GM12878 (cell line): ENCODE data around the gene SEMA4G. TPM values are rescaled to one million over a fixed set of nuclear protein-coding genes. Genes with fewer than 3 reads are reported as not detected.

Source experiments
- ATAC-seq: fragments of 200-7000 bp; cut with Tn5 transposase; 3 replicates; pipeline ENCODE4 v1.9.1; 2020; ENCODE audit warnings: mild to moderate bottlenecking, moderate library complexity
- BruUV-seq: library from RNA; stranded (reverse); fragments of 400-500 nt; replicated peaks from 2 replicates; lab custom pipeline; 2021; lab: Mats Ljungman, UMichigan
- CTCF ChIA-PET: fragments of 300-600 bp; sonication (Branson Sonifier 250); formaldehyde crosslinking; extraction: SDS; loops from one replicate; lab custom pipeline; 2021; ENCODE audit warnings: inconsistent platforms; lab: Yijun Ruan, JAX
- POLR2A ChIA-PET: fragments of 350-600 bp; formaldehyde crosslinking; extraction: SDS; loops from one replicate; lab custom pipeline; 2021; ENCODE audit warnings: inconsistent platforms; lab: Charles Lee
- RAD21 ChIA-PET: fragments of 300-600 bp; sonication (Branson Sonifier 250); formaldehyde crosslinking; loops from one replicate; lab custom pipeline; 2023; ENCODE audit warnings: antibody characterized with exemption; ENCODE audit not compliant: unreplicated experiment; lab: Charles Lee
- SMC1A ChIA-PET: fragments of 300-600 bp; sonication (Branson Sonifier 250); formaldehyde crosslinking; loops from one replicate; lab custom pipeline; 2023; ENCODE audit not compliant: unreplicated experiment, uncharacterized antibody; lab: Charles Lee
- DNase-seq: peaks from one replicate; pipeline ENCODE4 v3.0.0-alpha.2; 2011; ENCODE audit warnings: low read depth, low spot score
- FAIRE-seq: peaks from 3 replicates; lab custom pipeline; 2011; peaks lifted over from hg19 to GRCh38; lab: Jason Lieb, UNC
- H2AFZ ChIP-seq: 2 replicates; pipeline ENCODE4 v1.6.0; 2011; ENCODE audit warnings: low read depth, low read length, control low read depth; ENCODE audit not compliant: control insufficient read depth
- H3K27ac ChIP-seq: 2 replicates; pipeline ENCODE4 v1.5.1; 2011; ENCODE audit warnings: control low read depth; ENCODE audit not compliant: control insufficient read depth, insufficient read depth
- H3K27me3 ChIP-seq, 2 experiments: replicated peaks in 1 of 2; 2 replicates each; pipeline versions ENCODE4 v1.6.0 to v1.6.1; 2011; ENCODE audit warnings: low read length in 1 of 2; ENCODE audit not compliant: control insufficient read depth in 2 of 2, insufficient read depth in 2 of 2
- H3K36me3 ChIP-seq, 2 experiments: 2 replicates each; pipeline ENCODE4 v1.5.1; 2011; ENCODE audit warnings: low read length in 1 of 2; ENCODE audit not compliant: control insufficient read depth in 2 of 2, insufficient read depth in 2 of 2
- H3K4me1 ChIP-seq: 2 replicates; pipeline ENCODE4 v1.6.1; 2011; ENCODE audit warnings: mild to moderate bottlenecking, low read length, moderate library complexity, mixed read lengths; ENCODE audit not compliant: control insufficient read depth, insufficient read depth
- H3K4me2 ChIP-seq: 2 replicates; pipeline ENCODE4 v1.6.0; 2011; ENCODE audit warnings: control low read depth; ENCODE audit not compliant: control insufficient read depth, insufficient read depth
- H3K4me3 ChIP-seq: fragments of 200-600 bp; sonication (generic); 2 replicates; pipeline ENCODE4 v1.5.1; 2016
- H3K79me2 ChIP-seq: 2 replicates; pipeline ENCODE4 v1.6.0; 2011; ENCODE audit warnings: low read length; ENCODE audit not compliant: control insufficient read depth, insufficient read depth
- H3K9ac ChIP-seq: 2 replicates; pipeline ENCODE4 v1.8.0; 2011; ENCODE audit warnings: low read length, control low read depth, mixed read lengths; ENCODE audit not compliant: control insufficient read depth, insufficient read depth
- H3K9me3 ChIP-seq: replicated peaks from 3 replicates; pipeline ENCODE4 v1.5.1; 2011; ENCODE audit warnings: mild to moderate bottlenecking, low read length; ENCODE audit not compliant: control insufficient read depth, insufficient read depth
- H4K20me1 ChIP-seq: 2 replicates; pipeline ENCODE4 v1.6.0; 2011; ENCODE audit not compliant: control insufficient read depth, insufficient read depth
- CUX1 ChIP-seq: IDR thresholded peaks from 2 replicates; pipeline ENCODE4 v1.6.1; 2012; ENCODE audit warnings: improper control_type of control experiment, low read depth, low read length; ENCODE audit not compliant: insufficient replicate concordance
- EED ChIP-seq: sonication (generic); IDR thresholded peaks from 2 replicates; pipeline ENCODE4 v1.6.1; 2016; ENCODE audit warnings: antibody characterized with exemption, low read depth
- ELK1 ChIP-seq: IDR thresholded peaks from 2 replicates; pipeline ENCODE4 v1.6.1; 2012; ENCODE audit warnings: low read depth, low read length, improper control_type of control experiment
- HDAC6 ChIP-seq: fragments of 200-600 bp; sonication (generic); IDR thresholded peaks from one replicate; pipeline ENCODE4 v1.8.0; 2017; ENCODE audit warnings: antibody characterized with exemption; ENCODE audit not compliant: unreplicated experiment
- IRF3 ChIP-seq: fragments of 450-650 bp; IDR thresholded peaks from 2 replicates; pipeline ENCODE4 v1.6.1; 2014; ENCODE audit warnings: mild to moderate bottlenecking
- PKNOX1 ChIP-seq: fragments of 450-650 bp; IDR thresholded peaks from 2 replicates; pipeline ENCODE4 v1.6.1; 2016; ENCODE audit warnings: mild to moderate bottlenecking
- POLR2AphosphoS5 ChIP-seq: IDR thresholded peaks from 2 replicates; pipeline ENCODE4 v1.6.1; 2011; ENCODE audit warnings: mild to moderate bottlenecking, low read length, inconsistent platforms
- SKIL ChIP-seq: fragments of 450-650 bp; IDR thresholded peaks from 2 replicates; pipeline ENCODE4 v1.6.1; 2017; ENCODE audit warnings: mild to moderate bottlenecking, low read depth, inconsistent platforms; ENCODE audit not compliant: poor library complexity, severe bottlenecking
- STAT1 ChIP-seq: fragments of 450-650 bp; conservative IDR thresholded peaks from 2 replicates; pipeline ENCODE4 v1.6.1; 2014; ENCODE audit warnings: antibody characterized with exemption, mild to moderate bottlenecking
- ZNF622 ChIP-seq: fragments of 450-650 bp; IDR thresholded peaks from 2 replicates; pipeline ENCODE4 v1.6.1; 2017; ENCODE audit warnings: mild to moderate bottlenecking, inconsistent platforms
- WGBS: methylation state at CpG from one replicate; pipeline ENCODE4 v1.1.6; 2016; ENCODE audit warnings: low lambda C conversion rate; ENCODE audit not compliant: insufficient replicate concordance, insufficient coverage; ENCODE audit errors: missing lambda C conversion rate; 5-methylcytosine and 5-hydroxymethylcytosine counted together
- in situ Hi-C: fragments of 300-500 bp; cut with MboI; formaldehyde crosslinking; loops from 9 replicates; pipeline ENCODE4 v1.14.3; 2018; ENCODE audit warnings: mixed read lengths
- intact Hi-C: fragments of 100-400 bp; cut with micrococcal nuclease; formaldehyde crosslinking; loops from one replicate; pipeline ENCODE4 v1.14.2; 2022; ENCODE audit not compliant: unreplicated experiment
- polyA plus RNA-seq, 11 experiments: library from polyadenylated mRNA; depleted of rRNA in 4 of 11; unstranded in 6 of 11; stranded (reverse) in 5 of 11; fragments of >200 nt; fragmentation: Nextera tagmentation in 4 of 11; fragmentation: Illumina TruSeq in 1 of 11; extraction: Ambion mirVana in 4 of 11; extraction: Trizol in 1 of 11; gene quantifications; 1 replicate in 1 of 11; 2 replicates in 10 of 11; pipeline versions ENCODE4 v1.2.1 to v1.2.3, GENCODE V29; 2011 to 2016; ENCODE audit warnings: inconsistent platforms in 2 of 11, missing spikeins in 2 of 11, low read depth in 1 of 11
- total RNA-seq, 4 experiments: library from RNA; depleted of rRNA in 3 of 4; stranded (reverse); fragments of >200 nt in 3 of 4; fragmentation: Illumina TruSeq in 1 of 4; extraction: Trizol in 1 of 4; gene quantifications; 2 replicates each; pipeline versions ENCODE4 v1.2.1 to v1.2.3, GENCODE V29; 2013 to 2021

SEMA4G gene
- total and polyA plus RNA-seq, 10 of the 15 experiments (the other 5 are each of a cell fraction or from before 2014, with no cell fraction given), result 0.09 to 2.3 (median 0.44) TPM; not detected in 4

GRCh38 chr10:100986952-100987684 is 17.8 kb downstream of the SEMA4G start, which contains the start of the genes MRPL43 and TWNK:
MRPL43 (minus strand) TSS chr10:100987497; CDS start chr10:100987443, 54 bp downstream.
TWNK (plus strand) TSS chr10:100987543; CDS start chr10:100988211, 668 bp downstream.
- ChIA-PET CTCF (interaction anchor here (0.6 to 5.5 kb wide), 6 partner anchors 10 to 417 kb away, joined by 3 to 42 read pairs (median 3); no protein-coding TSS in a partner anchor), RAD21 (interaction anchor here (0.6 to 0.9 kb wide), 2 partner anchors 11 to 27 kb away, joined by 4 to 6 read pairs; no protein-coding TSS in a partner anchor), SMC1A (interaction anchor here (1.5 kb wide), 1 partner anchor 10 kb away, joined by 4 read pairs; no protein-coding TSS in a partner anchor), POLR2A (interaction anchor here (2.8 kb wide), 1 partner anchor 11 kb away, joined by 23 read pairs; the partner anchor contains the start of gene LZTS2)
- peak within 1 kb of the TSS; percentile 71 for H3K27ac ChIP-seq
- peaks cover 37% of the 10 kb centered on the region for H3K79me2 ChIP-seq
- peak within 1 kb of the TSS; percentile 99 for H2AFZ ChIP-seq
- H3K36me3 ChIP-seq, result peaks cover 9 to 14% of the 10 kb centered on the region in 2 experiments; a peak in 3 of 4 replicates
- BruUV-seq, result no TSS peak
- intact Hi-C loops, result no loop called here
- no peak for DNase-seq
- peak; percentile 96 for ATAC-seq
- H3K4me1 ChIP-seq, result peaks cover 16% of the 10 kb centered on the region
- H3K9ac ChIP-seq, result peak within 1 kb of the TSS; percentile 86
- WGBS, result 2% methylated on average over 64 of the region's 75 CpGs
- peak within 1 kb of the TSS; percentile 100 for H3K4me2 ChIP-seq
- in situ Hi-C loops, result no loop called here
- H3K27me3 ChIP-seq, result no peaks in the 10 kb centered on the region
- FAIRE-seq, result peak; percentile 97
- no peaks in the 10 kb centered on the region for H3K9me3 ChIP-seq
- peak within 1 kb of the TSS; percentile 98 for H3K4me3 ChIP-seq
- H4K20me1 ChIP-seq, result no peaks in the 10 kb centered on the region
- TF ChIP-seq PKNOX1 (peak; percentile 66; the same call in 1 of the 2 replicates), ELK1 (peak; percentile 87), STAT1 (no peak), EED (no peak), POLR2AphosphoS5 (peak; percentile 74; the same call in 1 of the 2 replicates), CUX1 (no peak), HDAC6 (no peak), SKIL (no peak), ZNF622 (no peak), IRF3 (no peak)
